ENCODE data around the gene APBB2.

GRCh38 chr4:41081847-41082246 is 132.5 kb downstream of the APBB2 start:
- TF ChIP-seq CTCF (IDR thresholded peaks at IDR 0.05) (no peak), TP53 (CRISPR knock-in tag; IDR thresholded peaks at IDR 0.05) (no peak), NR3C1 (CRISPR knock-in tag; conservative IDR thresholded peaks at IDR 0.05; ENCODE audit: low read depth) (no peak), ZNF263 (CRISPR knock-in tag; IDR thresholded peaks at IDR 0.05; ENCODE audit: low read depth) (no peak), CBFB (CRISPR knock-in tag; IDR thresholded peaks at IDR 0.05; ENCODE audit: low read depth) (no peak), ZNF232 (CRISPR knock-in tag; IDR thresholded peaks at IDR 0.05) (no peak), STAT6 (CRISPR knock-in tag; conservative IDR thresholded peaks at IDR 0.05; ENCODE audit: low read depth) (no peak), NFYB (CRISPR knock-in tag; conservative IDR thresholded peaks at IDR 0.05; ENCODE audit: low read depth) (no peak)
- TF ChIP-seq, protein P1, sequence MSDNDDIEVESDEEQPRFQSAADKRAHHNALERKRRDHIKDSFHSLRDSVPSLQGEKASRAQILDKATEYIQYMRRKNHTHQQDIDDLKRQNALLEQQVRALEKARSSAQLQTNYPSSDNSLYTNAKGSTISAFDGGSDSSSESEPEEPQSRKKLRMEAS (CRISPR knock-in tag; IDR thresholded peaks at IDR 0.05), result no peak
- TF ChIP-seq, protein P2, sequence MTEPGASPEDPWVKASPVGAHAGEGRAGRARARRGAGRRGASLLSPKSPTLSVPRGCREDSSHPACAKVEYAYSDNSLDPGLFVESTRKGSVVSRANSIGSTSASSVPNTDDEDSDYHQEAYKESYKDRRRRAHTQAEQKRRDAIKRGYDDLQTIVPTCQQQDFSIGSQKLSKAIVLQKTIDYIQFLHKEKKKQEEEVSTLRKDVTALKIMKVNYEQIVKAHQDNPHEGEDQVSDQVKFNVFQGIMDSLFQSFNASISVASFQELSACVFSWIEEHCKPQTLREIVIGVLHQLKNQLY (CRISPR knock-in tag; IDR thresholded peaks at IDR 0.05), result no peak
